ENCODE results near the gene CHID1.

GRCh38 chr11:847876-848275 is 62.7 kb downstream of the CHID1 start:
- no peak for TF ChIP-seq CTCF (IDR thresholded peaks at IDR 0.05)
- no peak for TF ChIP-seq EP300 (IDR thresholded peaks at IDR 0.05)
- TF ChIP-seq POLR2AphosphoS5 (IDR thresholded peaks at IDR 0.05) = no peak
